Stimulated activated CD4-positive, alpha-beta T cell treated with anti-CD3 and anti-CD28 coated beads, TNF-alpha, amount 100 ng/mL, for 24 hours (primary cell): ENCODE measurements around the gene GIT1.
"Not testable (repeated sequence)": the region's sequence is repeated elsewhere in the genome, so short reads cannot be mapped to it uniquely, and the experiment has no call there.

Source experiments
- DNase-seq, 3 experiments: peaks; one replicate each; pipeline ENCODE4 v3.0.0-alpha.2; 2020; ENCODE audit warnings: low read depth in 3 of 3

The GIT1 gene

DNA sequence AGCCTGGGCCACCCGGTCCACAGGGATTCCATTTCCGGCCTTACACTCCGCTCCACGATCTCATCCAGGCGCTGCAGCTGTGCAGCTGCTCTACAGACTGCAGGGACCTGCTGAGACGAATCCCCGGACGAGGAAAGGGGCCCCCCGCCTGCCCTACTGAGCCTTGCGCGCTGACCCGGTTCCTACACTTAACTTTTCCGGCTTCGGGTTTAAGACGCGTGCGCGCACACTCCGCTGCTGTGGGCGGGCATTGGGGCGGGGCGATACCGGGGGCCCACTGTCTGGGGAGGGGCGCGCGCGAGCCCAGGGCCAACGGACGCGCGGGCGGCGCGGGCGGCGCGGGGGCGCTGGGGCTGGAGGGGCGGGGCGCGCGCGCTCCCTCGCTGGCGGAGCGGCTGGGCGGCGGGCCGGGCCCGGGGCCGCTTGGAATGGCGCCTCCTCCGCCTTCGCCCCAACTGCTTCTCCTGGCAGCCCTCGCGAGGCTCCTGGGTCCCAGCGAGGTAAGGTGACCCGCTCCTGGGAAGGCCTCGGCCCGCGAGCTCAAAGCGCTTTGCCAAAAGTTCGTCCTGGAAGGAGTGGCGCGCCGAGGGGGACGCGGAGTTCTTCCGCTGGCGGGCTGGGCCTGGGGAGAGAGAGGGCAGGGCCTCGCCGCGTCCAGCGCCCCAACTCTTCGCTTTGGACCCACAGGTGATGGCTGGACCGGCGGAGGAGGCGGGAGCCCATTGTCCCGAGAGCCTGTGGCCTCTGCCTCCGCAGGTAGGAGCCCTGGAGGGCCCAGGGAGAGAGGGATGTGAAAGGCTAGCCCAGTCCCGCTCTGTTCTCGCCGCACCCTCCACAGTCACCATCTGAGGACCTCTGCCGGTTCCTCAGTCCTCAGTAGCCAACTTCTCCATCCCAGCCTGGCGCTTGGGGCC is 20.9 kb downstream of the GIT1 start, which contains the start of gene TP53I13:
Gene TP53I13 (plus strand): TSS at position 371 of the 914 bp plus-strand sequence. CDS start 58 bp downstream, at position 429.
- peak; percentile 78 to 95 (median 85) for DNase-seq

DNA sequence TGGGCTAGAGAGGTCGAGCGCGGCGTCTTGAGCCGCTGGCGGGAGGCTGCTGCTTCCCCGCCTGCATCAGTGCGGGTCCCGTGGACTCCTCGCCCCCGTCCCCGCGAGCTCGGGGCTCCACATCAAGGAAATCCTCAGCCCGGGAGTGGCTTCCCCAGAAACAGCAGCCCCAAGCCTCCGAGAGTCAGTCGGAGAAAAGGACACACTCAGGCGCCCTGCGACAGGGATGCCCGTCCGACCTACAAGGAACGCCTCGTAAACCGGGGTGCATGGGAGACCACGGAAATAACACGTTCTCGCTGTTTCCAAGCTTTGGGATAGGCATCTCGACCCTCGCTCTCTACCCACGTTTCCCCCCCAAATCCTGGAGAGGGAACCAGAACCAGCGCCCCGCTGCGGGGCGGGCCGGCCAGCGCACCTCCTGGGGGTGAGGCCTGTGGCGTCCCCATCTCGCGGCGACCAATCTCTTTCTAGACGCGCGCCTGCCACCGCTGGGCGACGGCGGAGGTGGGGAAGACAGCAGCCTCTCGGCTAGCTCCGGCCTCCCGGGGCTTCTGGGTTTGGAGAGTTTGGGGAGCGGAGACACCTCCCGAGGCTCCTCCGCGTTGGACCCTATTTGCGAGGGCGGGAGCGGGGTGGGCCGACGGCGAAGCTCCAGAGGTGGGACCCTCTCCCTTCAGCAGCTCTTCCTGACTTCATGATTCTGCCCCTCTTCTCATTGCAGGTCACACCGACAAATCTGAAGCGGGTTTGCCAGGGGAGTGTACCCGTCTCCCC is 21.7 kb downstream of the GIT1 start:
- DNase-seq = peak in 2 of 3 experiments; percentile 59 to 77

- DNase-seq = no peak
These were observed 22.2 kb downstream of the GIT1 start for GRCh38 chr17:29567304-29567553.

DNA sequence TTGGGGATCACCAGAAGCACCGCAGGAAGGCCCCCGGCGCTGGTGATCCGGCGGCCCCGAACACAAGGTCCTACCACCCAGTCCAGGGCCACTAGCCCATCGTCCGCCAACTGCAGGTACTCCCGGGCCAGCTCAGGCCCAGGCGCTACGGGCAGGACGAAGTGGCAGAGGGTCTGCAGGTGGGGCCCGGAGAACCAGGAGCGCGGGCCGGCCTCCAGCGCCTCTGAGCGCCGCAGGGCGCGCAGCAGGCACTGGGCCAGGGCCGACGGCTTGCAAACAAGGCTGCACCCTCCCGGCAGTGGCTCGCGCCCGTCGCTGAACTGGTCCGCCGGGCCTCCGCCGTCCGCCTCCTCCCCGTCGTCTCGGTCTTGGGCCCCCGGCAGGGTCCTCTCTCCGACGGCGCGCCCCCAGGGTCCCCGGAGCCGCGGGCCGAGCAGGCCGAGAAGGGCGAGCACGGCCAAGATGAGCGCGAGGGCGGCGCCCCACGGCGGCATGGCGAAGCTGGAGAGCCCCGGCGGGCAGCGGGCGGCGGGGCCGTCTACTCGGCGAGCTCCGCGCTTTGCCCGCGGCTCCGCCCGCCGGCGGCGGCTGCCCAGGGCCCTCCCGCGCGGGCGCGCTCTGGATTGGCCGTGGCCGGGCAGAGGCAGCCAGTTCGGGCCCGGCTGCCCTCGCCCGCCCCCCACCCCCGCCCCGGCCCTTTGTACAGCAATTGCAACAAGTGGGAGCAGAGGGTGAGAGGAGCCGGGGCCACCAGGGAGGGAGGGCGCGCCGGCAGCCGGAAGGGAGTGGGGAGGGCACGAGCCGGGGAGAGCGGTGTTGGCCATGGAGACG is 22.8 kb downstream of the GIT1 start, which contains the start of gene ABHD15:
Gene ABHD15 (minus strand): TSS at position 565 of the 831 bp plus-strand sequence. CDS start 71 bp downstream, at position 494.
- peak in 1 of 3 experiments; percentile 68 for DNase-seq

GRCh38 chr17:29565643-29566472 is 23.6 kb downstream of the GIT1 start:
- peak in 1 of 3 experiments; percentile 56 for DNase-seq

- no peak for DNase-seq
These were observed 25.6 kb downstream of the GIT1 start for GRCh38 chr17:29563816-29564215.

- no peak for DNase-seq
These were observed 26.8 kb downstream of the GIT1 start for GRCh38 chr17:29562615-29563014.

DNA sequence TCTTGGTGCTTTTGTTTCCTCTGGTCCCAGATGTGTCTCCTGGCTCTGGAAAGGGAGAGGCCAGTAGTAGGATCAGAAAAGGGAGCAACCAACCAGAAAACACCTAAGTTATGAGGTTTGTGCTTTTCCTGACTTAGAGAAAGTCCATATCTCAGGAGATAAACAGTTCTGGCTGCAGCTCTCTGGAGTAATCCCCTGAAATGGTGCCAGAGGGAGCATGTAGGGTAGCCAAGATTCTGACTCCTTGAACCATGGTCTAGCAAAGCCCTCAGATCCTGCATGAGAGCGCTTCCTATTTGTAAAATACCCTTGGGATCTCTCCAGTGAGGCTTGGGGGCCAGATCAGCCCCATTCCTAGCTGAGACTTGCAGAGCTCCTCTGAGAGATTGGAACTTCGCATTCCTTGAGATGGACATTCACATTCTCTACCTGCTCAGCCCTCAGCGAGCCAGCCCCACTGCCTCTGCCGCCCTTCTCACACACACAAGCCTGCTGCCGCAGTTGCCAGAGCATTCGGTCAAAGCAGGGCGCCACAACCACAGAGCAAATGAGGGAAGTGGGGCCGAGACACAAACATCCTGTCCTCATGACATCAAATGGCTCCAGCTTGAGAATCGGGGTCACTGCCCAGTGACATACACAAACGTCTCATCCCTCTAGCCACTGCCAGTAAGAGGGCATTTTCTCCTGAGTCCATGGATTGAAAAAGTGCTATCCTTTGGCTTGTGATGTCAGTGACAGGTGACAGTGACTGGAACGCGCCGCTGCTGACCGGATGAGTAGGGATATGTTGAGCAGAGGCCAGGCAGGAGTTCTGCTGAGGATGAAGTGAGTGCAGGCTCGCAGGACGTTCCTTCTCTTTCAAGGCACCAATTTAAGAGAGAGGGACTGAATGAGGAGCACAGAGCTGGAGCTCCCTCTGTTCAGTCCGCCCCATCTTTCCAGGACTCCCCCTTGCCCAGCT is 27.6 kb downstream of the GIT1 start:
- DNase-seq = no peak

- no peak for DNase-seq
These were observed 29.1 kb downstream of the GIT1 start for GRCh38 chr17:29560316-29560715.

GRCh38 chr17:29559640-29560039 is 29.8 kb downstream of the GIT1 start:
- no peak for DNase-seq

- DNase-seq = not testable (repeated sequence)
These were observed 31.3 kb downstream of the GIT1 start for GRCh38 chr17:29558139-29558538.

GRCh38 chr17:29557739-29558116 is 31.7 kb downstream of the GIT1 start:
- no peak for DNase-seq

- no peak for DNase-seq
These were observed 32.2 kb downstream of the GIT1 start for GRCh38 chr17:29557085-29557738.

DNA sequence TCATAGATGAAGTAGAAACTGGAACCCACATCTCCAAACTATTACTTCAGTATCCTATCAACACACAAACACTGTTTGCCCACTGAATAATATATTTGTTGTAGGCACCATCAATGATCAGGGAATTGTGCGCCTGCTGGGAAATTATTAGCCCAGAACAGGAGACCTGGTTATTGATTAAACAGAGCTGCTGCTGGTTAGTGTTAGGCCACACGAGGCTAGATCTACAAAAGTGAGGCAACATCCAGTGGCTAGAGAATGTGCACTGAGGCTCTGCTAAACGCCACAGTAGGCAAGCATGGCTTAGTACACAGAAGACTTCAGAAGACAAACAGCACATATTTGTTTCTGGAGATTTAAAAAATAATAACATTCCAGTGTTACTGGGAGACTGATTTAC is 33.6 kb downstream of the GIT1 start:
- DNase-seq = no peak

DNA sequence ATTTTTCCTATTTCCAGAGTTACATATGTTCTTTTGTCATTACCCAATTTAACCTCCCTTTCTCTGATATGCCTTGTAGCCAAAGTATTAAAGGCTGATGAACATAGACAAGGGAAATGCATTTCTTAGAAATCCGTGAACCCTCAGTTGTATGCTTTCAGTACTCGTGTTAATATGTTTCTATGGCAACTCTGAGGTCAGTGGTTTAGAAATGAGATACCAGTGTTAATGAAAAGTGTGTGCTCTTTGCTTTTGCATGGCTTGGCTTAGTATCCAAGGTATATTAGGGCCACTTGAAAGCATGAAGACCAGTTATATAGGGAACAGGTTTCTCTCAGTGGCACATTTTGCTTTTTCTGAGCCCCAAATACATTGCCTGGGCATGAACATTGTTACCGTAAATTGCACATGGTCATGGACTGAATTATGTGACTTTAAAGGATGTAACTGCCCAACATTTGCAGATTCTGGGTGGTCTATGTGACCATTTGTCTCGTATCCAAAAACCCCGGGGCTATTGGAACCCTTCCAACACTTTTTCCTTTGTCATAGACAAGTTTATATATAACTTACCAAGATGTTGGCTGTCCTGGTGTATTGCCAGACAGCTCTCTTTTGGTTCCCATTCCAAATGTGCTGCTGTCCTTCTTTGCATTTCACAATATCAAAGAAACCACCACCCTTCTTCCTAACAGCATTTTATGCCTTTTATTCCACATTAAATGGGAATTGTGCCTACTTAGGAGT is 40.1 kb downstream of the GIT1 start:
- no peak for DNase-seq

- no peak for DNase-seq
These were observed 42.6 kb downstream of the GIT1 start for GRCh38 chr17:29546830-29547229.

DNA sequence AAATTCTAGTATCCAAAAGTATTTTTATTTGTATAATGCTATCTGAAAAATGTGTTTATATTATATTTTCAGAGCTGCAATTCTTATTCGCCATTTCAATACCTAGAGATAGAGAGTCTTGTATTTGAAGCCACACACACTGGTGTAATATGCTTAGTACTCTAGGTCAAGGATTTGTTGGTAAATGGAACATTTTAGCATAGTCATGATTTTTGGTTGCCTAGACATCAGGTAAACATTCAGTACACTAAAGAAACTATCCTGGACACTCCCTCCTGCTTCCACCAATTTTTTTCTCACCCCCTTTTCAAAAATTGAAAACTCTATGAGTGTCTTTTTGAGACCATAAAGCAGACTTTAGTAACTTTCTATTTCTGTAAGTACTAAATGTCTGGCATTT is 43.4 kb downstream of the GIT1 start:
- no peak for DNase-seq

DNA sequence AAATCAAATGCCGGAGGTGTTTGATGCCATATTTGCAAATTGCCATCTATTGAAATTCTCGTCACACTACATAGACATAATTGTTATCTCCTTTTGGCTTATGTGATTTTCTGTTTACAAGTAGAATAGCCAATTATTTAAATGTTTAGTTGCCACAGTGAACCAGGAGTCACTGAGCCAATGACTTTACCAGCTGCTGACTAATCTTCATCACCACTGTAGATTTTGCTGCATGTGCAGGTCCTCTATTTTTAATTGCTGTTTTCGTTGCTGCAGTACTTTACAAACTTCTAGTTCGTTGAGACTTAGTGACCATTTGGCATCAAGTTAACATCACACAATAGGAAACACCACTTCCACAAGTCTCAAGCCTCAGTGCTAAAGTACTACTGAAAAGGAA is 45.4 kb downstream of the GIT1 start:
- no peak for DNase-seq

- no peak for DNase-seq
These were observed 55.5 kb downstream of the GIT1 start for GRCh38 chr17:29533976-29534375.
